ENCODE data around the gene MMP17.

MMP17 gene

GRCh38 chr12:131862994-131863710 is 35.0 kb downstream of the MMP17 start:
- H3K27ac ChIP-seq (ENCODE audit: low read depth, low read length, poor library complexity, severe bottlenecking): no peak overlapping the region
- H3K27me3 ChIP-seq (ENCODE audit: insufficient read depth, low read length): 0 out of 2 replicates have a peak, but pooled peaks cover 4% of the 10 kb centered on the region
- no peaks in the 10 kb centered on the region for H3K9me3 ChIP-seq (ENCODE audit: low read length)
- no peak overlapping the region for H3K4me3 ChIP-seq (ENCODE audit: low read depth, low read length, poor library complexity, severe bottlenecking)
- H3F3A ChIP-seq (ENCODE audit: insufficient read depth, low read length): no peaks in the 10 kb centered on the region
- no peaks in the 10 kb centered on the region for H3K36me3 ChIP-seq (ENCODE audit: insufficient read depth, low read length)
- H3K4me2 ChIP-seq (ENCODE audit: low read length): no peak overlapping the region
- H3K9ac ChIP-seq (ENCODE audit: low read length): no peak overlapping the region
- H3K79me2 ChIP-seq (ENCODE audit: insufficient read depth, low read length): no peaks in the 10 kb centered on the region
- no peaks in the 10 kb centered on the region for H4K20me1 ChIP-seq (ENCODE audit: insufficient read depth, low read length)
- no peak for TF ChIP-seq CTCF (IDR thresholded peaks at IDR 0.05; ENCODE audit: low read length)
- TF ChIP-seq EZH2 (IDR thresholded peaks at IDR 0.05; ENCODE audit: borderline replicate concordance, low read length): no peak
- no peak overlapping the region for H2AFZ ChIP-seq (ENCODE audit: low read length)
- H3K4me1 ChIP-seq (ENCODE audit: insufficient read depth, low read length, severe bottlenecking): no peaks in the 10 kb centered on the region
- no peaks in the 10 kb centered on the region for H3K9me2 ChIP-seq (ENCODE audit: low read depth, low read length)

DNA sequence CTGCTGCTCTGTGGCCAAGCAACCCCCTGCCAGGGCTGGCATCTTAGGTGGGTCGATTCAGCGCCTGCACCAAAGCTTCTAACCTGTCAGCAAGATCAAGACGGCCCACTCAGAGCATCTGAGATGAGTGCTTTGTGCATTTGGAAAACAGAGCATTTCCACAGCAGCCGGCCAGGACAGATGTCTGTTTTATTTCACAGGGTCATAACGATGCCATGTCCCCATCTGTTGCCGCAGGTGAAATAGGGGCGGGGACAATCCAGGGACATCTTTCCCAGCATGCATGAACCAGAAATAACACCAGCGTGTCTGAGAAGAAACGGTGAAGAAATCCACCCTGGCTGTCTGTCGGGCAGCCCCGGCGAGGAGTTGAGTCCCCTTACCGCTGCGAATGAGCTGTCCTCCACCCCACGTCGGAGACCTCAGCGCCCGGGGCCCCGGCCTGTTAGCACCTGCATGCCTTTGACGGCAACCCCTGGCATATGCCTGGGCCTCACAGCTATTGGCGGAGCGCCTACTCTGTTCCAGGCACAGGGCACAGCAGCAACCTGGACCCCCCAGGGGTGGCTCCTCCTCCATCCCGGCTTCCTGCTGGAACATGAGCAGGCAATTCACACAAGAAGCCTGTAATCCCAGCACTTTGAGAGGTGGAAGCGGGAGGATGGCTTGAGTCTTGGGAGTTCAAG is 35.7 kb downstream of the MMP17 start:
- no peak for TF ChIP-seq EZH2 (IDR thresholded peaks at IDR 0.05; ENCODE audit: borderline replicate concordance, low read length)
- no peak for TF ChIP-seq CTCF (IDR thresholded peaks at IDR 0.05; ENCODE audit: low read length)
- Histone ChIP-seq H3K4me2 (ENCODE audit: low read length) (no peak overlapping the region), H3K9ac (ENCODE audit: low read length) (no peak overlapping the region), H3K4me1 (ENCODE audit: insufficient read depth, low read length, severe bottlenecking) (no peaks in the 10 kb centered on the region), H3K27me3 (ENCODE audit: insufficient read depth, low read length) (0 out of 2 replicates have a peak, but pooled peaks cover 4% of the 10 kb centered on the region), H3K4me3 (ENCODE audit: low read depth, low read length, poor library complexity, severe bottlenecking) (no peak overlapping the region), H3K9me2 (ENCODE audit: low read depth, low read length) (no peaks in the 10 kb centered on the region), H3K9me3 (ENCODE audit: low read length) (no peaks in the 10 kb centered on the region), H3F3A (ENCODE audit: insufficient read depth, low read length) (no peaks in the 10 kb centered on the region), H3K36me3 (ENCODE audit: insufficient read depth, low read length) (no peaks in the 10 kb centered on the region), H4K20me1 (ENCODE audit: insufficient read depth, low read length) (no peaks in the 10 kb centered on the region), H3K27ac (ENCODE audit: low read depth, low read length, poor library complexity, severe bottlenecking) (no peak overlapping the region), H3K79me2 (ENCODE audit: insufficient read depth, low read length) (no peaks in the 10 kb centered on the region), H2AFZ (ENCODE audit: low read length) (no peak overlapping the region)

GRCh38 chr12:131864469-131864868 is 36.3 kb downstream of the MMP17 start:
- TF ChIP-seq CTCF (IDR thresholded peaks at IDR 0.05; ENCODE audit: low read length) (no peak), EZH2 (IDR thresholded peaks at IDR 0.05; ENCODE audit: borderline replicate concordance, low read length) (no peak)
- no peaks in the 10 kb centered on the region for H3K4me1 ChIP-seq (ENCODE audit: insufficient read depth, low read length, severe bottlenecking)
- no peaks in the 10 kb centered on the region for H3K9me2 ChIP-seq (ENCODE audit: low read depth, low read length)
- no peak overlapping the region for H3K4me3 ChIP-seq (ENCODE audit: low read depth, low read length, poor library complexity, severe bottlenecking)
- no peak overlapping the region for H2AFZ ChIP-seq (ENCODE audit: low read length)
- no peaks in the 10 kb centered on the region for H3K36me3 ChIP-seq (ENCODE audit: insufficient read depth, low read length)
- no peaks in the 10 kb centered on the region for H3K9me3 ChIP-seq (ENCODE audit: low read length)
- H3K9ac ChIP-seq (ENCODE audit: low read length): no peak overlapping the region
- no peak overlapping the region for H3K4me2 ChIP-seq (ENCODE audit: low read length)
- H3F3A ChIP-seq (ENCODE audit: insufficient read depth, low read length): no peaks in the 10 kb centered on the region
- 0 out of 2 replicates have a peak, but pooled peaks cover 4% of the 10 kb centered on the region for H3K27me3 ChIP-seq (ENCODE audit: insufficient read depth, low read length)
- no peaks in the 10 kb centered on the region for H4K20me1 ChIP-seq (ENCODE audit: insufficient read depth, low read length)
- no peaks in the 10 kb centered on the region for H3K79me2 ChIP-seq (ENCODE audit: insufficient read depth, low read length)
- H3K27ac ChIP-seq (ENCODE audit: low read depth, low read length, poor library complexity, severe bottlenecking): no peak overlapping the region

Measured in OCI-LY1 (cell line).